HG03175 (cell line): ENCODE measurements around the gene SKI.

Experiments used
- ATAC-seq: cut with Tn5 transposase; IDR thresholded peaks from one replicate; pipeline ENCODE4 v1.9.1; 2021; ENCODE audit warnings: mild to moderate bottlenecking, moderate library complexity; ENCODE audit not compliant: unreplicated experiment

Gene SKI

GRCh38 chr1:2274231-2274928 lies 46.3 kb downstream of the SKI start:
- ATAC-seq, result no peak

GRCh38 chr1:2274929-2275475 lies 46.9 kb downstream of the SKI start:
- no peak for ATAC-seq

GRCh38 chr1:2275796-2276536 lies 47.8 kb downstream of the SKI start:
- no peak for ATAC-seq

- ATAC-seq, result no peak
Measured at GRCh38 chr1:2276803-2277580, 48.9 kb downstream of the SKI start.

GRCh38 chr1:2277741-2278488 lies 49.8 kb downstream of the SKI start:
- ATAC-seq, result no peak

GRCh38 chr1:2278591-2279209 lies 50.6 kb downstream of the SKI start:
- no peak for ATAC-seq

GRCh38 chr1:2279210-2279639 lies 51.1 kb downstream of the SKI start:
- no peak for ATAC-seq

GRCh38 chr1:2279817-2280216 lies 51.7 kb downstream of the SKI start:
- ATAC-seq, result no peak

- ATAC-seq, result no peak
Measured at GRCh38 chr1:2282556-2283270, 54.6 kb downstream of the SKI start.

GRCh38 chr1:2283371-2283990 lies 55.4 kb downstream of the SKI start:
- no peak for ATAC-seq

- no peak for ATAC-seq
Measured at GRCh38 chr1:2283991-2284895, 56.1 kb downstream of the SKI start.

GRCh38 chr1:2284932-2285331 lies 56.8 kb downstream of the SKI start:
- no peak for ATAC-seq

GRCh38 chr1:2286923-2287322 lies 58.8 kb downstream of the SKI start:
- no peak for ATAC-seq

GRCh38 chr1:2287649-2288048 lies 59.5 kb downstream of the SKI start:
- no peak for ATAC-seq

GRCh38 chr1:2288311-2288710 lies 60.2 kb downstream of the SKI start:
- no peak for ATAC-seq

GRCh38 chr1:2288816-2289536 lies 60.9 kb downstream of the SKI start:
- no peak for ATAC-seq

- no peak for ATAC-seq
Measured at GRCh38 chr1:2289607-2290006, 61.5 kb downstream of the SKI start.
